Stimulated activated CD8-positive, alpha-beta memory T cell treated with anti-CD3 and anti-CD28 coated beads, Interleukin-15, amount 100 ng/mL, for 1 hour (primary cell): ENCODE data around the gene UBE2E1.
"Not testable (repeated sequence)": the region's sequence is repeated elsewhere in the genome, so short reads cannot be mapped to it uniquely, and the experiment has no call there.

Source experiments
- DNase-seq: peaks from one replicate; pipeline ENCODE4 v3.0.0-alpha.2; 2020; ENCODE audit warnings: low read depth

The UBE2E1 gene

GRCh38 chr3:23856286-23856685, 50.5 kb downstream of the UBE2E1 start:
- no peak for DNase-seq

GRCh38 chr3:23859012-23859743, 53.4 kb downstream of the UBE2E1 start:
- no peak for DNase-seq

DNA sequence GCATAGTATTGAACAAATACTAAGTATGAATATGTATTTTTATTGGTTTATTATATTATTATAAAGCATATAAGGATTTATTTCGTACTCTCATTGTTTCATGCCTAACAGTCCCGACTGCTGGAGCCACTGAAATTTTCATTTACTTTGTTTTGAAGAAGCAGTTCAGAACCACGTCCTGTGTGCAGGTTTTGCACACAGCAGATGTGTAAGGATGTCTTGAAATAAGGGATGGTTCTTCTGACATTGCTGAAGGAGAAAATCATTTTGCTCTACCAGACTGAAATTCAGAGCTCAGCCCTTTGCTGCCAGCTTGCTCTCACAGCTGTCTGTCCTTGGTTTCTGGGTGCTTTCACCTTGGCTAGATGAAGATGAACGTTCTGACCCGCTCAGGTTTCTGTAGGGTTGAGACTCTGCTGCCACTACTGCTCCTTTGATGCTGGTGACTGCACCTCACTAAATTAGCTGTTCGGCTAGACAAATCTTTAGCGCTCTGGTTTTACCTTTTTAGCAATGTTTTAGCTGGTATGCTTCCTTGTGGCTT, 54.2 kb downstream of the UBE2E1 start:
- no peak for DNase-seq

DNA sequence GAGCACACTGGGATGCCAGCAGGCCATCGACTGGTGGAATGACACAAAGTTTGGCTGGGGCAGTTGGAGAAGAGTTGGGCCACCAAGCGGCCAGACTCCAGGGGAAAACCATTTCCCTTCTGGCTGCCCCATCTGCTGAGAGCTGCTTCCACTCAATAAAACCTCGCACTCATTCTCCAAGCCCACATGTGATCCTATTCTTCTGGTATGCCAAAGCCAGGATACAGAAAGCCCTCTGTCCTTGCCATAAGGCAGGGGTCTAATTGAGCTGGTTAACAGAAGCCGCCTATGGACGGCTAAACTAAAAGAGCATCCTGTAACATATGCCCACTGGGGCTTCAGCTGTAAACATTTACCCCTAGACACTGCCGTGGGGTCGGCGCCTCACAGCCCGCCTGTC, 55.9 kb downstream of the UBE2E1 start:
- no peak for DNase-seq

DNA sequence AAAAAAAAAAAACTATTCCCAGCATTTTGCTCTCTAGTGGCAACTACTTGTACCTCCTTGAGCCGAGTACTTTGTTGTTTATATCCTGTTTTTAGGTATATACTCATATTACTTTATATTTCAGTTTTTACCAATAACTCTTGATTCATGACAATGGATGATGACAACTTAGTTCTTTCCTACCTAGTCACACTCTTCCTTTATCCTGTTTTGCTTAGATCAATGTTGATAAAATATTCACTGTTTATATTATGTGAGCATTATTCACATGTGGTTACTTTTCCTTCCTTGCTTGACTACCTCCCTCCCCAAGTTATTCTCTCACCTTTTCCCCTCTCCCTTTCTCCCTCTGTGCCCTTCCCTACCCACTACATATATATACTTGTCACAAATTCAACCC, 57.3 kb downstream of the UBE2E1 start:
- no peak for DNase-seq

DNA sequence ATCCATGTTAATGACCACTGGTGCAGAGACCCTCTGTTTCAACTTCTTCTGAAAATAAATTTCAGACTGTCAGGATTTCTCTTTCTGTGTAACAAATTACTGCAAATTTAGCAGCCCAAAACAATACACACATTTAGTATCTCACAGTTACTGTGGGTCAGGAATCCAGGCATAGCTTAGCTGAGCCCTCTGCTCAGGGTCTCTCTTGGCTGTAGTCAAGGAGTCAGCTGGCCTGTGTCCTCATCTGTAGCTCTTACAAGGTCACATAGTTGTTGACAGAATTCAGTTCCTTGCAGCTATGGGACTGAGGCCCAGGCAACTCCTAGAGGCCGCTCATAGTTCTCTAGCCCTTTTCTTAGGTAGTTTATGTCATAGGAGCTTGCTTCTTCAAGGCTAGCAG, 59.2 kb downstream of the UBE2E1 start:
- no peak for DNase-seq

DNA sequence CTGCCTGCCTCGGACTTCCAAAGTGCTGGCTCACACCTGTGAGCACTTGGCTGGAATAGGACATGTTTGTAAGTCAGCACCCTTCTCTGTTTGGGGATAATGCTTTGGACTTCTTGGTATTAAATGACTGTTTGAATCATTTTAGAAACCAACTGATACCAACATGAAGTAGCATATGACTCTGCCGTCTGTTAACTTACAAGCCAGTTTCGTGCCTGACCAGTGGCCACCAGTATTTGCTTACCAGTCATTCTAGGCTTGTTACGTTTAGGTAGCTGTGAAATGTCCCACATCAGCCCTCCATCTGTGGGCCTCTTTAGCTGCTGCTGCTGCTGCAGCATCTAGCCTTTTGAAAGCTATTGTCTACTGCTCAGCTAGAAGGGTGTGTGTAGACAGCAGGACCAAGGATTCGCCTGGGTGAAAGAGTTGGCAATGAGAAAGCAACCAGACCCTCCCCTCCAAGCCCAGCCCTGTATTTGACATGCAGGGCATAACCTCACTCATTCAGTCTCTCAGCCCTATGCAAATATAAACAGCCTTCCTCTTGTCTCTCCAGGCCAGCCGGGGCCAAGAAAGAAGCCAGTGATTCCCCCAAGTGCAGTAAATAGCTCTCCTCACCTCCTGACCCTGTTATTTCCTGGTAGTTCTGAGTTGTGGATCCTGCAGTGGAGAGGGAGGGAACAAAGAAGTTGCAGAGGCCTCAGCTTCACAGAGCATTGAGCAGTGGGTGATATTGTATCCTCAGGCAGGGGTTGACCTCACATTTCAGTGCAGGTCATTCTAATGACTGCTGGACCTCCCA, 60.0 kb downstream of the UBE2E1 start:
- DNase-seq: no peak

- no peak for DNase-seq
These were observed 61.6 kb downstream of the UBE2E1 start for GRCh38 chr3:23867400-23867799.

GRCh38 chr3:23867838-23868237, 62.1 kb downstream of the UBE2E1 start:
- no peak for DNase-seq

DNA sequence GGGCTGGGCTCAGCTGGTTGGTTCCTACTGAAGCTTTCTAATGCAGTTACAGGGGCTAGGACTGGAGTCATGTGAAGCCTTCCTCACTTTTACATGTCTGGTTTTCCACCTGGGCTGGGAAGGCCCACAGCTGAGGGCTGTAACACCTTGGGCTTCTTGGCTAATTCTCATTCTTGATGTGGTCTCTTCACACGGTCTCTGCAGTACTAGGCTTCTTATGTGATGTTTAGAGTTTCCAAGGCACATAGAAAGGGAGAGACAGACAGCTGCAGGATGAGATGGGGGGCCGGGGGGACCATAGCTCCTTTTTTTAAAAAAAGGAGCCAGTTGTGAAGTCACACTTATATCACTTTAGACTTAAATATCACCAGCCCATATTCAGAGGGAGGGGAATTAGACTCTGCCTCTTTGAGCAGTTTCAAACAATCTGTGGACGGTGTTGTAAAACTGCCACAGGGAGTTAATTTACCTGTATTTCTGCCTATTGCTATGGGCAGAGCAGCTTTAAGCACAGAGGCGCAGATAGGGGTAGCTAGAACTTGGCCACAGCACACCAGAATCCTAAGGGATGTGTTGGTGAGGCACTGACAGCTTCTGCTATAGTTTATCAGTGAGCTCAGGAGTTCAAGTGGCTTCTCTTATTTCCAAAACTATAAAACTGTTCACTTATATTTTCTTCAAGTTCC, 64.4 kb downstream of the UBE2E1 start:
- DNase-seq: no peak

DNA sequence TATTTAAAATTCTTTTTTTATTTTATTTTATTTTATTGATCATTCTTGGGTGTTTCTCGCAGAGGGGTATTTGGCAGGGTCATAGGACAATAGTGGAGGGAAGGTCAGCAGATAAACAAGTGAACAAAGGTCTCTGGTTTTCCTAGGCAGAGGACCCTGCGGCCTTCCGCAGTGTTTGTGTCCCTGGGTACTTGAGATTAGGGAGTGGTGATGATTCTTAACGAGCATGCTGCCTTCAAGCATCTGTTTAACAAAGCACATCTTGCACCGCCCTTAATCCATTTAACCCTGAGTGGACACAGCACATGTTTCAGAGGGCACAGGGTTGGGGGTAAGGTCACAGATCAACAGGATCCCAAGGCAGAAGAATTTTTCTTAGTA, 64.9 kb downstream of the UBE2E1 start:
- not testable (repeated sequence) for DNase-seq

- not testable (repeated sequence) for DNase-seq
These were observed 65.6 kb downstream of the UBE2E1 start for GRCh38 chr3:23871361-23871760.

DNA sequence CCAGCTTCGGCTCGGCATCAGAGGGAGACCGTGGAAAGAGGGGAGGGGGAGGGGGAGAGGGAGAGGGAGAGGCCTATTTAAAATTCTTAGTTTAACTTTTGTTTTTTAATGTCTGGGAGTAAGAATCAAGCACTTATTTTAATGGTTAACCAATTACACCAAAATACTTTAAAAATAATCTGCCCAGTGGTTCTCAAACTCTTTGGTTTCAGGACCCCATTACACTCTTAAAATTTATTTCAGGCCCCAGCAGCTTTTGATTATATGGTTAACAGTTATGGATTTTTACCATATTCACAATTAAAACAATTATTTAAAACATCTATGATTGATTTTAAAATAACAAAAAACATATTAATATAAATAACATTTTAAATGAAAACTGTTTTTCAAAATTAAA, 66.6 kb downstream of the UBE2E1 start:
- DNase-seq: no peak

DNA sequence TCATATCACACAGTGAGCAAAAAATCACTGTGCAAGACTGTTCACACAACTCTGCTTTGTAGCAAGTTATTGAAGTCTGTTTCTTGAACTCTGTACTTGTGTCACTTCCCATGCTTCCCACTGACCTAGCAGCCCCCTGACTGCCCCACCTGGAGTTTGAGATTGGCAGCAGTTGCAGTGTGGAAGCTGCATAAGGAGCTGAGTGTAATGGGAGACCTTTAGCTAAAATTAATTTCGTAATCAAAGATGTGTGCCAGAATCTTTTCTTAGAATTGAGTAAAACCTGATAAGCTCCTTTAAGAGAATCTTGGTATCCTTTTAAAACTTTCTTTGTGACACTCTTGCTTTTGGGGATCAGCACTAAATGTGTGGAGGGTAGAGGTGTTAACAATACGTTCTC, 68.2 kb downstream of the UBE2E1 start:
- no peak for DNase-seq

- no peak for DNase-seq
These were observed 68.8 kb downstream of the UBE2E1 start for GRCh38 chr3:23874359-23875112.

- no peak for DNase-seq
These were observed 69.5 kb downstream of the UBE2E1 start for GRCh38 chr3:23875113-23875725.

GRCh38 chr3:23876923-23877322, 71.2 kb downstream of the UBE2E1 start:
- no peak for DNase-seq

GRCh38 chr3:23877329-23877980, 71.7 kb downstream of the UBE2E1 start:
- no peak for DNase-seq

DNA sequence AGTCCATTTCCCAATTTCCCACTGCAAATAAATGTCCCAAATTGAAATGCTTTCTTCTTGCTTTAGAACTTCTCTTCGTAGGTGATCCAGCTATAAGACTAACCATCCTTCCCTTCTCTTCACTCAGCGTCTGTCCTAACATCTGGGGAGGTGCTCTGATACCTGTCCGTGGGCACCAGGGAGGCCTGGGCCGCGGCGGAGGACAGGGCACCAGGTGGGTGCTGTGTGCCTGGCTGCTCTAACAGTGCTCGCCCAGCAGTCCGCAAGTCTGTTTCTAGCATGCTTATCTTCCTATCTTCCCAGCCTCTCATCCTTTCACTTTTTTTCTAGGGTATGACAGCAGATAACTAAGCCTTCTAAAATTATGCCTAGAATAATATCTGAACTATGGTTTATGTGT, 73.7 kb downstream of the UBE2E1 start:
- DNase-seq: no peak

DNA sequence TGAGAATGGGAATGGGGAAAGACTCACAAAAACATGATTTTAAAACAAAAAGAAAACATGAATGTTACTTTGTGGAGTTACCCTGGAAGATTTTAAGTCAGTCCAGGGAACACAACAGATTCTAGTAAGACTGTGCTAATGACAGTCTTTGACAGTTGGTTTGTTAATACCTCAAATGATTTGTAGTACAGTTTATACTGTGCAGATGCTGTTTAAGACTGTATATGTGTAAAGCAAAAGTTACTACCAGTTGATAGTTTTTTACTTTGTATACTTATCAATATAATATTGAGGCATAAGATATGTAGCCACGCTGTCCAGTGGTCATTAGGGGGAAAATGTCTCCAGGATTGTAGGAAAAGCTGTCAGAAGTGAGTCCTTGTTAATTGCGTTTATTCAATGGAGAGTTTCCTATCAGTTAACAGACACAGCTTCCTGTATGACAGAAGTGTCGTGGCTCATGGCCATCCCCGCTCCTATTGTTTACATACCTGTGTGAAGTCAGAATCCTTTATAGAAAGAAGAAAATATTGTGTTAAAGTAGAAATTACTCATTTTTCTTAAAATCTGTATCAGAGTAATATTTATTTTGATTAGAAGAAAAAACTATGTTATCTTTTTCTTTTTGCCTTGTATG, 75.1 kb downstream of the UBE2E1 start:
- no peak for DNase-seq

GRCh38 chr3:23881993-23882392, 76.2 kb downstream of the UBE2E1 start:
- DNase-seq: not testable (repeated sequence)
